ENCODE results near the gene SPTLC1.

The SPTLC1 gene

GRCh38 chr9:92138157-92138959 lies 23.1 kb upstream of the SPTLC1 start:
- no peak overlapping the region for H3K4me3 ChIP-seq (ENCODE audit: low read depth, low read length, poor library complexity, severe bottlenecking)
- H3K79me2 ChIP-seq (ENCODE audit: insufficient read depth, low read length): no peaks in the 10 kb centered on the region
- H2AFZ ChIP-seq (ENCODE audit: low read length): no peak overlapping the region
- no peak overlapping the region for H3K4me2 ChIP-seq (ENCODE audit: low read length)
- no peaks in the 10 kb centered on the region for H3K36me3 ChIP-seq (ENCODE audit: insufficient read depth, low read length)
- no peaks in the 10 kb centered on the region for H3K9me2 ChIP-seq (ENCODE audit: low read depth, low read length)
- no peaks in the 10 kb centered on the region for H4K20me1 ChIP-seq (ENCODE audit: insufficient read depth, low read length)
- no peaks in the 10 kb centered on the region for H3K9me3 ChIP-seq (ENCODE audit: low read length)
- H3K4me1 ChIP-seq (ENCODE audit: insufficient read depth, low read length, severe bottlenecking): peaks cover 8% of the 10 kb centered on the region
- no peak overlapping the region for H3K27ac ChIP-seq (ENCODE audit: low read depth, low read length, poor library complexity, severe bottlenecking)
- H3K9ac ChIP-seq (ENCODE audit: low read length): no peak overlapping the region
- H3K27me3 ChIP-seq (ENCODE audit: insufficient read depth, low read length): no peaks in the 10 kb centered on the region
- H3F3A ChIP-seq (ENCODE audit: insufficient read depth, low read length): no peaks in the 10 kb centered on the region
- TF ChIP-seq EZH2 (IDR thresholded peaks at IDR 0.05; ENCODE audit: borderline replicate concordance, low read length): no peak
- peak; percentile 80 for TF ChIP-seq CTCF (IDR thresholded peaks at IDR 0.05; ENCODE audit: low read length)

- no peaks in the 10 kb centered on the region for H3K27me3 ChIP-seq (ENCODE audit: insufficient read depth, low read length)
- peaks cover 8% of the 10 kb centered on the region for H3K4me1 ChIP-seq (ENCODE audit: insufficient read depth, low read length, severe bottlenecking)
- no peaks in the 10 kb centered on the region for H3K9me2 ChIP-seq (ENCODE audit: low read depth, low read length)
- H2AFZ ChIP-seq (ENCODE audit: low read length): no peak overlapping the region
- H3K36me3 ChIP-seq (ENCODE audit: insufficient read depth, low read length): no peaks in the 10 kb centered on the region
- H3K27ac ChIP-seq (ENCODE audit: low read depth, low read length, poor library complexity, severe bottlenecking): no peak overlapping the region
- H3K79me2 ChIP-seq (ENCODE audit: insufficient read depth, low read length): no peaks in the 10 kb centered on the region
- no peaks in the 10 kb centered on the region for H4K20me1 ChIP-seq (ENCODE audit: insufficient read depth, low read length)
- H3F3A ChIP-seq (ENCODE audit: insufficient read depth, low read length): no peaks in the 10 kb centered on the region
- H3K4me2 ChIP-seq (ENCODE audit: low read length): no peak overlapping the region
- H3K9ac ChIP-seq (ENCODE audit: low read length): no peak overlapping the region
- H3K4me3 ChIP-seq (ENCODE audit: low read depth, low read length, poor library complexity, severe bottlenecking): no peak overlapping the region
- H3K9me3 ChIP-seq (ENCODE audit: low read length): peaks cover 1% of the 10 kb centered on the region; the same call in 1 of the 2 replicates
- TF ChIP-seq CTCF (IDR thresholded peaks at IDR 0.05; ENCODE audit: low read length) (no peak), EZH2 (IDR thresholded peaks at IDR 0.05; ENCODE audit: borderline replicate concordance, low read length) (no peak)
These were observed 21.1 kb upstream of the SPTLC1 start for GRCh38 chr9:92136184-92136858.

GRCh38 chr9:92135576-92135975 lies 20.4 kb upstream of the SPTLC1 start:
- Histone ChIP-seq H3K4me1 (ENCODE audit: insufficient read depth, low read length, severe bottlenecking) (peaks cover 8% of the 10 kb centered on the region), H2AFZ (ENCODE audit: low read length) (no peak overlapping the region), H3K36me3 (ENCODE audit: insufficient read depth, low read length) (no peaks in the 10 kb centered on the region), H3K79me2 (ENCODE audit: insufficient read depth, low read length) (no peaks in the 10 kb centered on the region), H3K9ac (ENCODE audit: low read length) (no peak overlapping the region), H3K9me2 (ENCODE audit: low read depth, low read length) (no peaks in the 10 kb centered on the region), H3K27ac (ENCODE audit: low read depth, low read length, poor library complexity, severe bottlenecking) (no peak overlapping the region), H3K9me3 (ENCODE audit: low read length) (peaks cover 4% of the 10 kb centered on the region; the same call in 1 of the 2 replicates), H4K20me1 (ENCODE audit: insufficient read depth, low read length) (no peaks in the 10 kb centered on the region), H3F3A (ENCODE audit: insufficient read depth, low read length) (no peaks in the 10 kb centered on the region), H3K27me3 (ENCODE audit: insufficient read depth, low read length) (no peaks in the 10 kb centered on the region), H3K4me3 (ENCODE audit: low read depth, low read length, poor library complexity, severe bottlenecking) (no peak overlapping the region), H3K4me2 (ENCODE audit: low read length) (no peak overlapping the region)
- TF ChIP-seq EZH2 (IDR thresholded peaks at IDR 0.05; ENCODE audit: borderline replicate concordance, low read length) (no peak), CTCF (IDR thresholded peaks at IDR 0.05; ENCODE audit: low read length) (no peak)
